ENCODE data around the gene ADAMTS12. TPM values are rescaled to one million over a fixed set of nuclear protein-coding genes. Genes with fewer than 3 reads are reported as not detected.

Gene ADAMTS12
- total RNA-seq, 3 donors from 2014 or later (not counting 1 experiment from before 2014, with no cell fraction given): not detected

DNA sequence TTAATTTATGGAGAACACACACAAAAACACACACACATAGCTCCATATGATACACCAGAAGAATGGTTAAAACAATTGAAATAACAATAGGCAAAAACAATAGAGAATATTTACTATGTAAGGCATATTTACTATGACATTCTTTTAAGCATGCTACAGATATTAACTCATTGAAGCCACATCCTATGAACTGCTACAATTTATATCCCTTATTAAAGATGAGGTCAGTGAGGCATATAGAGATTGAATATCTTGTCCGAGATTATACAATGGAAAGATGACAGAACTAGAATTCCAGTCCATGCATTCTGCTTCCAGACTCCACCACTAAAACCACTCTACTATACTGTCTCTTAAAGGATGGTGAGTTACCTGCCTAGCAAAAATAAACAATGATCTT lies 60.7 kb downstream of the ADAMTS12 start:
- no peaks in the 10 kb centered on the region for H3K9me3 Mint-ChIP-seq
- Histone ChIP-seq H3K27me3 (ENCODE audit: control insufficient read depth, insufficient read depth, low read length) (no peaks in the 10 kb centered on the region), H3K36me3 (ENCODE audit: control insufficient read depth, insufficient read depth, low read length) (no peaks in the 10 kb centered on the region), H3K4me1 (ENCODE audit: control insufficient read depth, insufficient read depth, low read length) (no peaks in the 10 kb centered on the region), H3K4me3 (ENCODE audit: low read length) (no peak overlapping the region), H3K9me3 (ENCODE audit: control insufficient read depth, insufficient read depth, low read length) (no peaks in the 10 kb centered on the region), H3K27ac (ENCODE audit: low read length) (no peak overlapping the region)
- DNase-seq (no peak), ATAC-seq (no peak)
- TF ChIP-seq, protein P1, sequence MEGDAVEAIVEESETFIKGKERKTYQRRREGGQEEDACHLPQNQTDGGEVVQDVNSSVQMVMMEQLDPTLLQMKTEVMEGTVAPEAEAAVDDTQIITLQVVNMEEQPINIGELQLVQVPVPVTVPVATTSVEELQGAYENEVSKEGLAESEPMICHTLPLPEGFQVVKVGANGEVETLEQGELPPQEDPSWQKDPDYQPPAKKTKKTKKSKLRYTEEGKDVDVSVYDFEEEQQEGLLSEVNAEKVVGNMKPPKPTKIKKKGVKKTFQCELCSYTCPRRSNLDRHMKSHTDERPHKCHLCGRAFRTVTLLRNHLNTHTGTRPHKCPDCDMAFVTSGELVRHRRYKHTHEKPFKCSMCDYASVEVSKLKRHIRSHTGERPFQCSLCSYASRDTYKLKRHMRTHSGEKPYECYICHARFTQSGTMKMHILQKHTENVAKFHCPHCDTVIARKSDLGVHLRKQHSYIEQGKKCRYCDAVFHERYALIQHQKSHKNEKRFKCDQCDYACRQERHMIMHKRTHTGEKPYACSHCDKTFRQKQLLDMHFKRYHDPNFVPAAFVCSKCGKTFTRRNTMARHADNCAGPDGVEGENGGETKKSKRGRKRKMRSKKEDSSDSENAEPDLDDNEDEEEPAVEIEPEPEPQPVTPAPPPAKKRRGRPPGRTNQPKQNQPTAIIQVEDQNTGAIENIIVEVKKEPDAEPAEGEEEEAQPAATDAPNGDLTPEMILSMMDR (IDR thresholded peaks at IDR 0.05): no peak
- H3K4me3 Mint-ChIP-seq: no peak overlapping the region
- no peaks in the 10 kb centered on the region for H3K36me3 Mint-ChIP-seq
- no peaks in the 10 kb centered on the region for H3K4me1 Mint-ChIP-seq
- intact Hi-C loops (cut with micrococcal nuclease): no loop called here
- no CpG with 5 or more reads among the region's 1 CpG for WGBS (ENCODE audit: insufficient coverage)
- H3K27ac Mint-ChIP-seq: no peak overlapping the region
- H3K27me3 Mint-ChIP-seq (ENCODE audit: low read depth in 2 of 2): no peaks in the 10 kb centered on the region

DNA sequence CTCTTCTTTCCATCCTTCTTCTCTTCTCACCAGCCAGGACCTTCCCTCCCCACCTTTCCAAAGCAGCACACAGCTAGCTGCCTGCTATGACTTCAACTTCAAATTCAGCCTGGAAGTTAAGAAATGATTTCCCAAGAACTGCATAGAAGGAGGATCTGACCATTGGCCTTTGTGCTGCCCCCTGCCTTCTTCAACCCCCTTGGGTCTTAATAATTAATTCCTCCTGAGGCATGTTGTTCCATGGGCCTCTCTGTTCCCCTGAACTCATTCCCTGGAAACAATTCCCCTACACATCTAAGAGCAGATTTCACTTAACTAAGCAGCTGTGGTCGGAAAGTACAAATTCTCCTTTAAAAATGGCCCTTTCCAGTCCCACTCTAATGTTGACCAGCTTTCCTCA lies 62.4 kb downstream of the ADAMTS12 start:
- H3K27ac ChIP-seq (ENCODE audit: low read length): no peak overlapping the region
- intact Hi-C loops (cut with micrococcal nuclease): no loop called here
- H3K4me3 Mint-ChIP-seq: no peak overlapping the region
- TF ChIP-seq, protein P1 (IDR thresholded peaks at IDR 0.05): no peak
- no peak overlapping the region for H3K4me3 ChIP-seq (ENCODE audit: low read length)
- no peaks in the 10 kb centered on the region for H3K36me3 Mint-ChIP-seq
- H3K27ac Mint-ChIP-seq: no peak overlapping the region
- WGBS (ENCODE audit: insufficient coverage): 70% methylated on average over 1 of the region's 1 CpG
- H3K4me1 Mint-ChIP-seq: no peaks in the 10 kb centered on the region
- no peak for DNase-seq
- H3K27me3 Mint-ChIP-seq (ENCODE audit: low read depth in 2 of 2): no peaks in the 10 kb centered on the region
- no peak for ATAC-seq
- no peaks in the 10 kb centered on the region for H3K36me3 ChIP-seq (ENCODE audit: control insufficient read depth, insufficient read depth, low read length)
- no peaks in the 10 kb centered on the region for H3K9me3 Mint-ChIP-seq
- no peaks in the 10 kb centered on the region for H3K27me3 ChIP-seq (ENCODE audit: control insufficient read depth, insufficient read depth, low read length)
- H3K4me1 ChIP-seq (ENCODE audit: control insufficient read depth, insufficient read depth, low read length): no peaks in the 10 kb centered on the region
- no peaks in the 10 kb centered on the region for H3K9me3 ChIP-seq (ENCODE audit: control insufficient read depth, insufficient read depth, low read length)

DNA sequence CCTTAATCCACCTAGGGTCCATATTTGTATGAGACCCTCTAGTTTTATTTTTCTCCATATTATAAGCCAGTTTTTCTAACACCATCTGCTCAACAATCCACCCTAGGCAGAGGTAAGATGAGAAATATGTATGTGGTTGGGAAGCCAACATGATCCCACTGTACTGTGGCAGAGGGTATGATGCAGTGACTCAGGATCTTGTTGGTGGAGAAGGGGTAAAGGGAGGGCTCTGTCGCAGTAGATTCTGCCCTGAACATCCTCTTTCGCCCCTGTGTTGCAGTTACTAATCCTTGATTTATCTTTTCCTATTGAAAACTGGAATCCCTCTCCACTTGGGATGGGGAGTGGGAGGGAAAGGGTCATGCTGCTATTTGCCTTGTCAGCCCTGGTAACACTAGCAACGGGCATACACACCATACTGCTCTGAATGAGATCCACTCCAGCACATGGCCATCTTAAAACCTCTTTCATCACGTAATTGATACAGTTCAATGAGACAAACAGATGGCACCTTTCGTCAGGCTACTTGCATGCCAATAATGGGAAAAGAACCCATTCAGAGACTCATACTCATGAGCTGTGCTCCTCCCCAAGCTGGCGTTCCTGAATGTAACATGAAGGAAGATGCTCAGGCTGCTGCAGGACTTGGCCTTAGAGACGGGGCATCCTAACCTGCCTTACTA lies 63.0 kb downstream of the ADAMTS12 start:
- DNase-seq: no peak
- Mint-ChIP-seq H3K4me1 (no peaks in the 10 kb centered on the region), H3K9me3 (no peaks in the 10 kb centered on the region), H3K36me3 (no peaks in the 10 kb centered on the region), H3K27me3 (ENCODE audit: low read depth in 2 of 2) (no peaks in the 10 kb centered on the region), H3K27ac (no peak overlapping the region), H3K4me3 (no peak overlapping the region)
- Histone ChIP-seq H3K36me3 (ENCODE audit: control insufficient read depth, insufficient read depth, low read length) (no peaks in the 10 kb centered on the region), H3K9me3 (ENCODE audit: control insufficient read depth, insufficient read depth, low read length) (no peaks in the 10 kb centered on the region), H3K4me1 (ENCODE audit: control insufficient read depth, insufficient read depth, low read length) (no peaks in the 10 kb centered on the region), H3K27me3 (ENCODE audit: control insufficient read depth, insufficient read depth, low read length) (no peaks in the 10 kb centered on the region), H3K4me3 (ENCODE audit: low read length) (no peak overlapping the region), H3K27ac (ENCODE audit: low read length) (no peak overlapping the region)
- intact Hi-C loops (cut with micrococcal nuclease): no loop called here
- whole genome bisulfite sequencing (ENCODE audit: insufficient coverage): 92% methylated on average over 6 of the region's 7 CpGs
- no peak for ATAC-seq
- TF ChIP-seq, protein P1 (IDR thresholded peaks at IDR 0.05): no peak

DNA sequence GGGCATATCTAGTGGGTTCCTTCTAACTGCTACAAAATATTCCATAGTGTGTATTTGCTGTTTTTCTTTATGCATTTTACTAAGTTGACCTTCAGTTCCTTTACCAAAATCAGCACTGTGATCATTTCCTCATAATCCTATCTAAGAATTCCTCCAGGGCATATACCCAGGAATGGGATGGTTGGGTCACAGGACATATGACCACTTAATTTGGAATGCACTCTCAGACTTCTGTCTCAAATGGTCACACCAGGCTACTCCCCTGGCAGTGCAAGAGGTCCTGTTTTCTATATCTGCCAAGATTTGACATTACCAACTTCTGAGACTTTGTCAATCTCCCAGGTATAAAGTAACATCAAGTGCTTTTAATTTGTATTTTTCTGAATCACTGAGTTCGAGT lies 63.9 kb downstream of the ADAMTS12 start:
- 42% methylated on average over 1 of the region's 1 CpG for WGBS (ENCODE audit: insufficient coverage)
- no peaks in the 10 kb centered on the region for H3K9me3 ChIP-seq (ENCODE audit: control insufficient read depth, insufficient read depth, low read length)
- no peaks in the 10 kb centered on the region for H3K4me1 ChIP-seq (ENCODE audit: control insufficient read depth, insufficient read depth, low read length)
- no peaks in the 10 kb centered on the region for H3K27me3 ChIP-seq (ENCODE audit: control insufficient read depth, insufficient read depth, low read length)
- TF ChIP-seq, protein P1 (IDR thresholded peaks at IDR 0.05): no peak
- Mint-ChIP-seq H3K36me3 (no peaks in the 10 kb centered on the region), H3K9me3 (peaks cover 0 to 2% of the 10 kb centered on the region in 2 donors), H3K4me3 (no peak overlapping the region), H3K27ac (no peak overlapping the region), H3K27me3 (ENCODE audit: low read depth in 2 of 2) (no peaks in the 10 kb centered on the region), H3K4me1 (no peaks in the 10 kb centered on the region)
- H3K36me3 ChIP-seq (ENCODE audit: control insufficient read depth, insufficient read depth, low read length): no peaks in the 10 kb centered on the region
- no peak overlapping the region for H3K4me3 ChIP-seq (ENCODE audit: low read length)
- DNase-seq: no peak
- H3K27ac ChIP-seq (ENCODE audit: low read length): no peak overlapping the region
- no peak for ATAC-seq
- intact Hi-C loops (cut with micrococcal nuclease): no loop called here
